HepG2 (cell line): ENCODE results near the gene KCNJ14. TPM values are rescaled to one million over a fixed set of nuclear protein-coding genes. Genes with fewer than 3 reads are reported as not detected.
A peak's percentile ranks its signal among the peaks of the same experiment; 100 is the strongest.

Experiments used
- CBX5 ChIP-seq: sonication (generic); formaldehyde crosslinking; IDR thresholded peaks from 2 replicates; pipeline ENCODE4 v1.4.0; 2020; ENCODE audit warnings: missing genetic modification reagents, borderline replicate concordance
- CENPT ChIP-seq: sonication (generic); formaldehyde crosslinking; IDR thresholded peaks from 2 replicates; pipeline ENCODE4 v1.8.0; 2022; ENCODE audit warnings: low read depth, mild to moderate bottlenecking, moderate library complexity, missing genetic modification reagents
- MAFF ChIP-seq: IDR thresholded peaks from 2 replicates; pipeline ENCODE4 v1.6.1; 2011; ENCODE audit warnings: low read depth, low read length, improper control_type of control experiment
- MYC ChIP-seq: sonication (generic); formaldehyde crosslinking; IDR thresholded peaks from 2 replicates; pipeline ENCODE4 v1.9.0; 2021; ENCODE audit warnings: missing genetic modification reagents, borderline replicate concordance
- PBX3 ChIP-seq: sonication (generic); formaldehyde crosslinking; IDR thresholded peaks from 2 replicates; pipeline ENCODE4 v1.8.1; 2023; ENCODE audit warnings: missing genetic modification reagents, inconsistent platforms, borderline replicate concordance
- PITX1 ChIP-seq: sonication (generic); formaldehyde crosslinking; IDR thresholded peaks from 2 replicates; pipeline ENCODE4 v1.5.1; 2020; ENCODE audit warnings: mild to moderate bottlenecking, missing genetic modification reagents
- POLR2AphosphoS2 ChIP-seq: IDR thresholded peaks from 2 replicates; pipeline ENCODE4 v1.6.1; 2011; ENCODE audit warnings: low read depth, low read length, improper control_type of control experiment
- RFXANK ChIP-seq: IDR thresholded peaks from 2 replicates; pipeline ENCODE4 v1.6.1; 2016
- TOE1 ChIP-seq: sonication (generic); formaldehyde crosslinking; IDR thresholded peaks from 2 replicates; pipeline ENCODE4 v1.4.0; 2020; ENCODE audit warnings: mild to moderate bottlenecking, missing genetic modification reagents
- USF2 ChIP-seq, 2 experiments: sonication (generic) in 1 of 2; formaldehyde crosslinking in 1 of 2; IDR thresholded peaks; 2 replicates each; pipeline versions ENCODE4 v1.5.1 to v1.6.1; 2011 to 2020; ENCODE audit warnings: borderline replicate concordance in 1 of 2, low read depth in 1 of 2, low read length in 1 of 2, mild to moderate bottlenecking in 1 of 2, missing genetic modification reagents in 1 of 2, moderate library complexity in 1 of 2
- ZFP90 ChIP-seq: sonication (generic); formaldehyde crosslinking; IDR thresholded peaks from 2 replicates; pipeline ENCODE4 v1.8.0; 2022; ENCODE audit warnings: missing genetic modification reagents, mild to moderate bottlenecking, inconsistent platforms, borderline replicate concordance
- ZFY ChIP-seq: sonication (generic); formaldehyde crosslinking; IDR thresholded peaks from 2 replicates; pipeline ENCODE4 v1.4.0; 2020; ENCODE audit warnings: missing genetic modification reagents
- ZNF20 ChIP-seq: sonication (generic); formaldehyde crosslinking; IDR thresholded peaks from 2 replicates; pipeline ENCODE4 v1.4.0; 2020; ENCODE audit warnings: mild to moderate bottlenecking, moderate library complexity, missing genetic modification reagents
- ZNF232 ChIP-seq: sonication (generic); formaldehyde crosslinking; IDR thresholded peaks from 2 replicates; pipeline ENCODE4 v1.4.0; 2020; ENCODE audit warnings: missing genetic modification reagents, borderline replicate concordance
- ZNF282 ChIP-seq: fragments of 450-650 bp; IDR thresholded peaks from 2 replicates; pipeline ENCODE4 v1.6.1; 2018; ENCODE audit not compliant: partially characterized antibody
- ZNF296 ChIP-seq: sonication (generic); formaldehyde crosslinking; conservative IDR thresholded peaks from 2 replicates; pipeline ENCODE4 v1.5.0; 2020; ENCODE audit warnings: mild to moderate bottlenecking, missing genetic modification reagents
- ZNF768 ChIP-seq: sonication (generic); formaldehyde crosslinking; IDR thresholded peaks from 2 replicates; pipeline ENCODE4 v1.4.0; 2020; ENCODE audit warnings: missing genetic modification reagents
- ZNF772 ChIP-seq: sonication (generic); formaldehyde crosslinking; IDR thresholded peaks from 2 replicates; pipeline ENCODE4 v1.5.0; 2020; ENCODE audit warnings: mild to moderate bottlenecking, missing genetic modification reagents
- ZNF839 ChIP-seq: sonication (generic); formaldehyde crosslinking; IDR thresholded peaks from 2 replicates; pipeline ENCODE4 v1.4.0; 2020; ENCODE audit warnings: missing genetic modification reagents, mild to moderate bottlenecking, borderline replicate concordance
- polyA plus RNA-seq, 8 experiments: library from polyadenylated mRNA; depleted of rRNA in 3 of 8; stranded (reverse) in 7 of 8; unstranded in 1 of 8; fragments of >200 nt; fragmentation: Illumina TruSeq in 4 of 8; extraction: Trizol in 4 of 8; gene quantifications; 2 replicates each; pipeline versions ENCODE4 v1.2.1 to v1.2.3, GENCODE V29; 2011 to 2016; ENCODE audit warnings: low read depth in 4 of 8, missing spikeins in 1 of 8, mixed read lengths in 1 of 8; ENCODE audit not compliant: insufficient read depth in 1 of 8
- total RNA-seq, 5 experiments: library from RNA; depleted of rRNA; stranded (reverse); fragments of >200 nt; fragmentation: Illumina TruSeq; extraction: Trizol; gene quantifications; 2 replicates each; pipeline ENCODE4 v1.2.3, GENCODE V29; 2016; ENCODE audit warnings: low read depth in 1 of 5
- TF ChIP-seq, protein P1 (sequence below): sonication (generic); formaldehyde crosslinking; IDR thresholded peaks from 2 replicates; pipeline ENCODE4 v1.9.0; 2021; ENCODE audit warnings: mild to moderate bottlenecking, missing genetic modification reagents
- TF ChIP-seq, protein P2 (sequence below): IDR thresholded peaks from 2 replicates; pipeline ENCODE4 v1.6.1; 2016; ENCODE audit warnings: mild to moderate bottlenecking, missing biosample characterization, missing genetic modification reagents

Gene KCNJ14
- total and polyA plus RNA-seq, 2 of the 13 experiments (the other 11 are each of a cell fraction or from before 2014, with no cell fraction given) = 0.20 to 0.51 TPM

GRCh38 chr19:48468772-48469288 lies 13.5 kb downstream of the KCNJ14 start (continued):
- no peak for TF ChIP-seq USF2 (IDR thresholded peaks at IDR 0.05; ENCODE audit: low read depth, low read length)
- TF ChIP-seq USF2 (CRISPR knock-in tag; IDR thresholded peaks at IDR 0.05; ENCODE audit: borderline replicate concordance) = no peak
- TF ChIP-seq ZFY (CRISPR knock-in tag) = no peak; the same call in 1 of the 2 replicates
- no peak for TF ChIP-seq ZNF282
- TF ChIP-seq ZNF232 (CRISPR knock-in tag) = no peak
- TF ChIP-seq RFXANK (CRISPR knock-in tag) = no peak
- no peak for TF ChIP-seq ZNF768 (CRISPR knock-in tag)
- no peak for TF ChIP-seq CENPT (CRISPR knock-in tag)
- TF ChIP-seq POLR2AphosphoS2 = no peak
- TF ChIP-seq ZNF772 (CRISPR knock-in tag) = no peak
- TF ChIP-seq, protein P1, sequence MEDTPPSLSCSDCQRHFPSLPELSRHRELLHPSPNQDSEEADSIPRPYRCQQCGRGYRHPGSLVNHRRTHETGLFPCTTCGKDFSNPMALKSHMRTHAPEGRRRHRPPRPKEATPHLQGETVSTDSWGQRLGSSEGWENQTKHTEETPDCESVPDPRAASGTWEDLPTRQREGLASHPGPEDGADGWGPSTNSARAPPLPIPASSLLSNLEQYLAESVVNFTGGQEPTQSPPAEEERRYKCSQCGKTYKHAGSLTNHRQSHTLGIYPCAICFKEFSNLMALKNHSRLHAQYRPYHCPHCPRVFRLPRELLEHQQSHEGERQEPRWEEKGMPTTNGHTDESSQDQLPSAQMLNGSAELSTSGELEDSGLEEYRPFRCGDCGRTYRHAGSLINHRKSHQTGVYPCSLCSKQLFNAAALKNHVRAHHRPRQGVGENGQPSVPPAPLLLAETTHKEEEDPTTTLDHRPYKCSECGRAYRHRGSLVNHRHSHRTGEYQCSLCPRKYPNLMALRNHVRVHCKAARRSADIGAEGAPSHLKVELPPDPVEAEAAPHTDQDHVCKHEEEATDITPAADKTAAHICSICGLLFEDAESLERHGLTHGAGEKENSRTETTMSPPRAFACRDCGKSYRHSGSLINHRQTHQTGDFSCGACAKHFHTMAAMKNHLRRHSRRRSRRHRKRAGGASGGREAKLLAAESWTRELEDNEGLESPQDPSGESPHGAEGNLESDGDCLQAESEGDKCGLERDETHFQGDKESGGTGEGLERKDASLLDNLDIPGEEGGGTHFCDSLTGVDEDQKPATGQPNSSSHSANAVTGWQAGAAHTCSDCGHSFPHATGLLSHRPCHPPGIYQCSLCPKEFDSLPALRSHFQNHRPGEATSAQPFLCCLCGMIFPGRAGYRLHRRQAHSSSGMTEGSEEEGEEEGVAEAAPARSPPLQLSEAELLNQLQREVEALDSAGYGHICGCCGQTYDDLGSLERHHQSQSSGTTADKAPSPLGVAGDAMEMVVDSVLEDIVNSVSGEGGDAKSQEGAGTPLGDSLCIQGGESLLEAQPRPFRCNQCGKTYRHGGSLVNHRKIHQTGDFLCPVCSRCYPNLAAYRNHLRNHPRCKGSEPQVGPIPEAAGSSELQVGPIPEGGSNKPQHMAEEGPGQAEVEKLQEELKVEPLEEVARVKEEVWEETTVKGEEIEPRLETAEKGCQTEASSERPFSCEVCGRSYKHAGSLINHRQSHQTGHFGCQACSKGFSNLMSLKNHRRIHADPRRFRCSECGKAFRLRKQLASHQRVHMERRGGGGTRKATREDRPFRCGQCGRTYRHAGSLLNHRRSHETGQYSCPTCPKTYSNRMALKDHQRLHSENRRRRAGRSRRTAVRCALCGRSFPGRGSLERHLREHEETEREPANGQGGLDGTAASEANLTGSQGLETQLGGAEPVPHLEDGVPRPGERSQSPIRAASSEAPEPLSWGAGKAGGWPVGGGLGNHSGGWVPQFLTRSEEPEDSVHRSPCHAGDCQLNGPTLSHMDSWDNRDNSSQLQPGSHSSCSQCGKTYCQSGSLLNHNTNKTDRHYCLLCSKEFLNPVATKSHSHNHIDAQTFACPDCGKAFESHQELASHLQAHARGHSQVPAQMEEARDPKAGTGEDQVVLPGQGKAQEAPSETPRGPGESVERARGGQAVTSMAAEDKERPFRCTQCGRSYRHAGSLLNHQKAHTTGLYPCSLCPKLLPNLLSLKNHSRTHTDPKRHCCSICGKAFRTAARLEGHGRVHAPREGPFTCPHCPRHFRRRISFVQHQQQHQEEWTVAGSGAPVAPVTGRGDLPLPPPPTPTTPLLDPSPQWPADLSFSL (CRISPR knock-in tag) = no peak
- TF ChIP-seq, protein P2, sequence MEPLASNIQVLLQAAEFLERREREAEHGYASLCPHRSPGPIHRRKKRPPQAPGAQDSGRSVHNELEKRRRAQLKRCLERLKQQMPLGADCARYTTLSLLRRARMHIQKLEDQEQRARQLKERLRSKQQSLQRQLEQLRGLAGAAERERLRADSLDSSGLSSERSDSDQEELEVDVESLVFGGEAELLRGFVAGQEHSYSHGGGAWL (CRISPR knock-in tag) = no peak
- TF ChIP-seq MYC (CRISPR knock-in tag) = no peak
- TF ChIP-seq TOE1 (CRISPR knock-in tag) = no peak
- peak; percentile 89; the same call in 1 of the 2 replicates for TF ChIP-seq PBX3
- TF ChIP-seq ZNF296 (CRISPR knock-in tag) = no peak
- no peak for TF ChIP-seq PITX1
- no peak for TF ChIP-seq MAFF
- no peak for TF ChIP-seq ZFP90 (CRISPR knock-in tag)
- TF ChIP-seq ZNF20 = no peak
- no peak for TF ChIP-seq CBX5
- TF ChIP-seq ZNF839 (CRISPR knock-in tag) = no peak
